ENCODE results near the gene ZNF710.

Gene ZNF710

DNA sequence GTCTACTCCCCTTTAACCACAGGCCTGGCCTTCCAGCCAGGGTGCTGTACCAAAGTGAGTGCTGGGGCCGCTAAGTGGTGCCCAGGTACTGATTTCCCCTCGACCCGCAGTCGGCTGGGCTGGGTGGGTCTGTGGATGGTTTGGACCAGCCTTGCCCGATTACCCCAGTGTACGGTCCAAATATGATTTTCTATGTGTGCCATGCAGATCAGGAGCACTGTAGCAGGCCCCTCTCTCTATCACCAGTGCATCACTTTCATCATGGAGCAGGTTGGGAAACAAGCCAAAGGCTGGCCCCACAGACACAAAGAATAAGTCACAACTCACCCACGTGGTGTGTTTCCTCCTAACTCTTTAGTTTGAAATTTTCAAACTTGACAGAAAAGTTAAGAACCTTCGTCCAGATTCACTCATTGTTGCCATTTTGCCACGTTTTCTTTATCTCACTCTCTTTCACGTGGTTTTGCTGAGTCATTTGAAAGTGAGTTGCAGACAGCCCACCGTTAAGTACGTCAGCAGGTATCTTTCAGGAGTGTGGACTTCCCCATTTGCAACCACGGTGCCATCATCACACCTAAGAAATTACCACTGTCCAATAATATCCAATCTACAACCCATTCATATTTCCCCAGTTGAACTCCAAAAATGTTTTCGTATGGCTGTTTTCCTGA lies 37.0 kb downstream of the ZNF710 start:
- Histone ChIP-seq H3K56ac (ENCODE audit: low read length) (peak overlapping the region; percentile 30), H2BK5ac (ENCODE audit: low read length) (peak overlapping the region; percentile 11), H3K4me1 (ENCODE audit: control insufficient read depth, low read depth, low read length) (peaks cover 33% of the 10 kb centered on the region), H4K5ac (ENCODE audit: low read length) (no peak overlapping the region), H3K27ac (ENCODE audit: low read depth, low read length) (no peak overlapping the region), H3K79me1 (ENCODE audit: low read length) (peaks cover 34% of the 10 kb centered on the region), H3K27me3 (ENCODE audit: insufficient read depth, low read length, poor library complexity) (no peaks in the 10 kb centered on the region), H3K23ac (ENCODE audit: low read length) (no peak overlapping the region), H3K4me2 (ENCODE audit: low read length) (no peak overlapping the region), H2BK15ac (replicated peaks; ENCODE audit: low read depth) (no peak overlapping the region), H3K9ac (ENCODE audit: low read length) (no peak overlapping the region), H3K4me3 (ENCODE audit: low read length) (no peak overlapping the region), H3K4ac (ENCODE audit: low read depth, low read length) (peak overlapping the region; percentile 74), H3K79me2 (ENCODE audit: control insufficient read depth, insufficient read depth, low read length) (peaks cover 27% of the 10 kb centered on the region), H2AK5ac (ENCODE audit: low read length) (no peak overlapping the region), H2BK120ac (ENCODE audit: low read depth, low read length) (no peak overlapping the region), H3K36me3 (ENCODE audit: control insufficient read depth, insufficient read depth, low read length) (no peaks in the 10 kb centered on the region), H4K8ac (ENCODE audit: low read depth, low read length) (no peak overlapping the region), H3K18ac (ENCODE audit: low read length) (peak overlapping the region; percentile 1)
- 100% methylated on average over 1 of the region's 14 CpGs for WGBS (ENCODE audit: extremely low coverage, insufficient coverage, low lambda C conversion rate)
- DNase-seq: no peak

DNA sequence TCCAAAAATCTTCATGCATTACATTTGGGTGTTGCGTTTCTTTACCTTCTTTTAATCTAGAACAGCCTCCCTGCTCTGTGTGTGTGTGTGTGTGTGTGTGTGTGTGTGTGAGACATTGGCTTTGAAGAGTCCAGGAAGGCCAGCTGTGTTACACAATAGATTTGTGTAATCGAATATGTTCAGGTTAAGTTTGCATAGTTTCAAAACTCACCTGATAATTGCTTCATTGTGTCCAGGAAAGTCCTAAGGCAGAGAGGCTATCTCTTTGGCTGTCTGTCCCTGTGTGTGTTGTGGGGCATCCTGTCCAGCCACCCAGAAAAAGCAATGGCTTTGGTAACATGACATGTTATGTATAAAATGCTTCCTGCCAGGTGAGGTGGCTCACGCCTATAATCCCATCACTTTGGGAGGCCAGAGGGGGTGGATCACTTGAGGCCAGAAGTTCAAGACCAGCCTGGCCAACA lies 37.5 kb downstream of the ZNF710 start:
- H3K4ac ChIP-seq (ENCODE audit: low read depth, low read length): no peak overlapping the region
- H3K9ac ChIP-seq (ENCODE audit: low read length): no peak overlapping the region
- H3K4me1 ChIP-seq (ENCODE audit: control insufficient read depth, low read depth, low read length): peaks cover 33% of the 10 kb centered on the region
- no CpG with 5 or more reads among the region's 3 CpGs for whole genome bisulfite sequencing (ENCODE audit: extremely low coverage, insufficient coverage, low lambda C conversion rate)
- H4K5ac ChIP-seq (ENCODE audit: low read length): no peak overlapping the region
- no peak for DNase-seq
- H3K36me3 ChIP-seq (ENCODE audit: control insufficient read depth, insufficient read depth, low read length): no peaks in the 10 kb centered on the region
- H3K56ac ChIP-seq (ENCODE audit: low read length): peak overlapping the region; percentile 30
- H3K79me1 ChIP-seq (ENCODE audit: low read length): peaks cover 36% of the 10 kb centered on the region
- no peaks in the 10 kb centered on the region for H3K27me3 ChIP-seq (ENCODE audit: insufficient read depth, low read length, poor library complexity)
- H2BK120ac ChIP-seq (ENCODE audit: low read depth, low read length): no peak overlapping the region
- H3K23ac ChIP-seq (ENCODE audit: low read length): no peak overlapping the region
- H2BK15ac ChIP-seq (replicated peaks; ENCODE audit: low read depth): no peak overlapping the region
- H4K8ac ChIP-seq (ENCODE audit: low read depth, low read length): no peak overlapping the region
- H2BK5ac ChIP-seq (ENCODE audit: low read length): no peak overlapping the region
- H3K4me3 ChIP-seq (ENCODE audit: low read length): no peak overlapping the region
- peaks cover 22% of the 10 kb centered on the region for H3K79me2 ChIP-seq (ENCODE audit: control insufficient read depth, insufficient read depth, low read length)
- no peak overlapping the region for H2AK5ac ChIP-seq (ENCODE audit: low read length)
- H3K18ac ChIP-seq (ENCODE audit: low read length): no peak overlapping the region
- H3K27ac ChIP-seq (ENCODE audit: low read depth, low read length): no peak overlapping the region
- no peak overlapping the region for H3K4me2 ChIP-seq (ENCODE audit: low read length)

DNA sequence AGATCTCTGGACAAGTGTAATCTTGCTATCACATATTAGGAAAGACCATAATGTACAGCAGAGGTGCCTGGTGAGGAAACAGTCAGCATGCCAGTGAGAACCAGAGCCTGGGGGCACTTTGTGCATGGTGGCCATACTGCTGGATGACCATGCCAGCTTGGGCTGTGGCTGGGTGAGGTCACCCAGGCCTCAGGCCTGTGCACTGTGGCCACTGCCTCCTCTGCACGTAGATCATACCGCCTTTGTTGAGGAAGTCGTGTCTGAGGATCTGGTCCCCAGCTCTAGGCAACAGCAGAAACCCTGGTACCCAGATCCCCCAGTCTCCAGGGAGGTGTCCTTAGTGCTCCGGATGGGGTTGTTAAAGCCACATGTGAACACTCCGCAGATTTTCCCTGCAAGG lies 38.9 kb downstream of the ZNF710 start:
- Histone ChIP-seq H3K27ac (ENCODE audit: low read depth, low read length) (no peak overlapping the region), H3K18ac (ENCODE audit: low read length) (no peak overlapping the region), H3K4me2 (ENCODE audit: low read length) (no peak overlapping the region), H2AK5ac (ENCODE audit: low read length) (no peak overlapping the region), H2BK15ac (replicated peaks; ENCODE audit: low read depth) (no peak overlapping the region), H3K79me2 (ENCODE audit: control insufficient read depth, insufficient read depth, low read length) (peaks cover 18% of the 10 kb centered on the region), H3K56ac (ENCODE audit: low read length) (no peak overlapping the region), H3K4me1 (ENCODE audit: control insufficient read depth, low read depth, low read length) (peaks cover 26% of the 10 kb centered on the region), H3K27me3 (ENCODE audit: insufficient read depth, low read length, poor library complexity) (no peaks in the 10 kb centered on the region), H2BK5ac (ENCODE audit: low read length) (no peak overlapping the region), H3K23ac (ENCODE audit: low read length) (no peak overlapping the region), H3K36me3 (ENCODE audit: control insufficient read depth, insufficient read depth, low read length) (no peaks in the 10 kb centered on the region), H3K4me3 (ENCODE audit: low read length) (no peak overlapping the region), H3K9ac (ENCODE audit: low read length) (no peak overlapping the region), H4K8ac (ENCODE audit: low read depth, low read length) (no peak overlapping the region), H2BK120ac (ENCODE audit: low read depth, low read length) (no peak overlapping the region), H3K79me1 (ENCODE audit: low read length) (peaks cover 39% of the 10 kb centered on the region), H3K4ac (ENCODE audit: low read depth, low read length) (no peak overlapping the region), H4K5ac (ENCODE audit: low read length) (no peak overlapping the region)
- no CpG with 5 or more reads among the region's 5 CpGs for WGBS (ENCODE audit: extremely low coverage, insufficient coverage, low lambda C conversion rate)
- no peak for DNase-seq

DNA sequence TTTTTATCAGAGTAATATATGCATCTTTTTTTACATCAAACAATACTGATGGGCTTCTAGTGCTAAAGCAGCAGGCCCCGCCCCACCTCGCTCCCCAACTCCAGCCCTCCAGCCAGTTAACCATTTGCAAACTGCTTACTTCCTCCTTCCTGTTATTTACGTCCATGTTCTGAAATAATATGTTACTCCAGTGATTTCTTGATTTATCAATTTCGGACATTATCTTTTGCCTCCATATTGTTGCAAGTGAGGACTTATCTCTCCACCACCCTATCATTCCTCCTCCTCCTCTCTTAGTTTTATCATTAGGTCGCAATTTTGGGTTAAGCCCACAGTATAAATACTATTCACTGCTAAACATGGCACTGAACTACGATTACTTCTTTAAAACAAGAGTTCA lies 39.5 kb downstream of the ZNF710 start:
- no peaks in the 10 kb centered on the region for H3K27me3 ChIP-seq (ENCODE audit: insufficient read depth, low read length, poor library complexity)
- no peak overlapping the region for H2BK120ac ChIP-seq (ENCODE audit: low read depth, low read length)
- peaks cover 17% of the 10 kb centered on the region for H3K79me2 ChIP-seq (ENCODE audit: control insufficient read depth, insufficient read depth, low read length)
- DNase-seq: no peak
- WGBS (ENCODE audit: extremely low coverage, insufficient coverage, low lambda C conversion rate): no CpG with 5 or more reads among the region's 6 CpGs
- no peak overlapping the region for H3K27ac ChIP-seq (ENCODE audit: low read depth, low read length)
- H2BK5ac ChIP-seq (ENCODE audit: low read length): no peak overlapping the region
- H3K18ac ChIP-seq (ENCODE audit: low read length): no peak overlapping the region
- H2AK5ac ChIP-seq (ENCODE audit: low read length): no peak overlapping the region
- no peak overlapping the region for H3K4ac ChIP-seq (ENCODE audit: low read depth, low read length)
- no peak overlapping the region for H3K23ac ChIP-seq (ENCODE audit: low read length)
- H3K56ac ChIP-seq (ENCODE audit: low read length): no peak overlapping the region
- no peaks in the 10 kb centered on the region for H3K36me3 ChIP-seq (ENCODE audit: control insufficient read depth, insufficient read depth, low read length)
- H3K9ac ChIP-seq (ENCODE audit: low read length): no peak overlapping the region
- no peak overlapping the region for H4K8ac ChIP-seq (ENCODE audit: low read depth, low read length)
- H3K79me1 ChIP-seq (ENCODE audit: low read length): peaks cover 41% of the 10 kb centered on the region
- no peak overlapping the region for H4K5ac ChIP-seq (ENCODE audit: low read length)
- peaks cover 19% of the 10 kb centered on the region for H3K4me1 ChIP-seq (ENCODE audit: control insufficient read depth, low read depth, low read length)
- no peak overlapping the region for H3K4me2 ChIP-seq (ENCODE audit: low read length)
- H3K4me3 ChIP-seq (ENCODE audit: low read length): no peak overlapping the region
- no peak overlapping the region for H2BK15ac ChIP-seq (replicated peaks; ENCODE audit: low read depth)

DNA sequence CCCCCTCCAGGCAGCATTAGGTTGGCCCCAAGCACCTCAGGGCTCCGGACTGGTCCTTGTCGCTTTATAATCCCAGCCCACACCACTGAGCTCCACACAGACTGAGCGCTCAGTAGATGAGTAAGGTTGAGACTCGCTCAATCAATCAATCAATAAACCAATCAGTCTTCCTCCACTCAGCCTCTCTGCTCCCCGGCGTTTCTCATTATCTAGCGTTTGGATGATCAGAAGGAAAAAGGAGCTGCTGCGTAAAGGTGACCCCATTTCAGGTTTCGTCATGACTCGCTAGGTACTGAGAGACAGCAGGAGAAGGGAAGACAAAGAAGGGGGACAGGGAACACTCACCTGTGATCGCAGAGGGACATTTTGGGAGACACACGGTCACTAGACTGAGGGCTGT lies 41.2 kb downstream of the ZNF710 start:
- Histone ChIP-seq H3K4me3 (ENCODE audit: low read length) (no peak overlapping the region), H4K5ac (ENCODE audit: low read length) (no peak overlapping the region), H2AK5ac (ENCODE audit: low read length) (no peak overlapping the region), H3K27me3 (ENCODE audit: insufficient read depth, low read length, poor library complexity) (no peaks in the 10 kb centered on the region), H4K8ac (ENCODE audit: low read depth, low read length) (no peak overlapping the region), H2BK5ac (ENCODE audit: low read length) (no peak overlapping the region), H3K79me2 (ENCODE audit: control insufficient read depth, insufficient read depth, low read length) (peaks cover 16% of the 10 kb centered on the region), H2BK15ac (replicated peaks; ENCODE audit: low read depth) (no peak overlapping the region), H3K56ac (ENCODE audit: low read length) (no peak overlapping the region), H3K36me3 (ENCODE audit: control insufficient read depth, insufficient read depth, low read length) (no peaks in the 10 kb centered on the region), H3K4me2 (ENCODE audit: low read length) (no peak overlapping the region), H3K9ac (ENCODE audit: low read length) (no peak overlapping the region), H3K4me1 (ENCODE audit: control insufficient read depth, low read depth, low read length) (peaks cover 8% of the 10 kb centered on the region), H3K4ac (ENCODE audit: low read depth, low read length) (no peak overlapping the region), H2BK120ac (ENCODE audit: low read depth, low read length) (no peak overlapping the region), H3K79me1 (ENCODE audit: low read length) (peaks cover 46% of the 10 kb centered on the region), H3K27ac (ENCODE audit: low read depth, low read length) (no peak overlapping the region), H3K23ac (ENCODE audit: low read length) (peak overlapping the region; percentile 59), H3K18ac (ENCODE audit: low read length) (no peak overlapping the region)
- no CpG with 5 or more reads among the region's 12 CpGs for WGBS (ENCODE audit: extremely low coverage, insufficient coverage, low lambda C conversion rate)
- no peak for DNase-seq

Data from mesendoderm (in vitro differentiated cells).